ENCODE measurements around the gene SQSTM1. TPM values are rescaled to one million over a fixed set of nuclear protein-coding genes. Genes with fewer than 3 reads are reported as not detected.

The SQSTM1 gene
- total and polyA plus RNA-seq, 9 of the 15 experiments (the other 6 are each of a cell fraction or from before 2014, with no cell fraction given), result 5.6 to 148 (median 64.0) TPM

DNA sequence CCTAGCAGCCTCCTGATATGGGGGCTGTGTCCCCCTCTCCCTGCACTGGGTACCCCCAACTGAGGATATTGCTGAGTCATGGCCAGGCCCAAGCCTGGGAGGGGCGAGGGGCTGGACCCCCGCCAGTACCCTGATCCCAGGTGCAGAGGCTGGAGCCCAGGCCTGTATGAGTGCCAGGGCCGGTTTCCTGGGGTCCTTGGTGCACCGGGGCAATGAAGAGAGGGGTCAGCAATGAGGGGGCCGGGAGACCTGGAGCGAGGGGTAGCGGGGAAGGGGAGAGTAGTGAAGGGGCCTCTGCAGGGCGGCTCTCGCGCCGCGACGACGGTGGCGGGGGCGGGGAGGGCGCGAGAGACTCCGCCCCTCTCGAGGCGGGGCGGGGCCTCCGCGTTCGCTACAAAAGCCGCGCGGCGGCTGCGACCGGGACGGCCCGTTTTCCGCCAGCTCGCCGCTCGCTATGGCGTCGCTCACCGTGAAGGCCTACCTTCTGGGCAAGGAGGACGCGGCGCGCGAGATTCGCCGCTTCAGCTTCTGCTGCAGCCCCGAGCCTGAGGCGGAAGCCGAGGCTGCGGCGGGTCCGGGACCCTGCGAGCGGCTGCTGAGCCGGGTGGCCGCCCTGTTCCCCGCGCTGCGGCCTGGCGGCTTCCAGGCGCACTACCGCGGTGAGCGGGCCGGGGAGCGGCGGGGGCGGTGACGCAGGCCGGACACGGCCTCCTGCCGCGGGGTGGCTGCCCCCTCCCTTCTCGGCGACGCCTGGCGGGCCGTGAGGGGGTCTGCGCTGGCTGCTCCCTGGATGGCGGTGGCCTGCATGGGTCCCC lies at the start of gene SQSTM1 (continued):
- TF ChIP-seq, protein P1, sequence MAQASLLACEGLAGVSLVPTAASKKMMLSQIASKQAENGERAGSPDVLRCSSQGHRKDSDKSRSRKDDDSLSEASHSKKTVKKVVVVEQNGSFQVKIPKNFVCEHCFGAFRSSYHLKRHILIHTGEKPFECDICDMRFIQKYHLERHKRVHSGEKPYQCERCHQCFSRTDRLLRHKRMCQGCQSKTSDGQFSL (CRISPR knock-in tag; IDR thresholded peaks at IDR 0.05), result 0 out of 2 replicates have a peak, but pooled peaks have one; percentile 2
- TF ChIP-seq, protein P1 (tag; IDR thresholded peaks at IDR 0.05), result no peak
- TF ChIP-seq SRF (CRISPR knock-in tag; IDR thresholded peaks at IDR 0.05), result peak in 1 of 2 experiments; percentile 50; a peak in 1 of 4 replicates
- peak; percentile 96 for TF ChIP-seq POLR2G (IDR thresholded peaks at IDR 0.05; ENCODE audit: low read depth, low read length)
- peak in 2 of 3 experiments; percentile 15 to 44; a peak in 2 of 6 replicates for TF ChIP-seq CTCF (IDR thresholded peaks at IDR 0.05 in 2 of 3, conservative IDR thresholded peaks at IDR 0.05 in 1 of 3; ENCODE audit: insufficient read depth in 2 of 3, low read depth in 1 of 3, low read length in 3 of 3)
- peak; percentile 84 for TF ChIP-seq LARP7 (IDR thresholded peaks at IDR 0.05)
- 0 out of 4 replicates have a peak, but pooled peaks of 1 of the 2 experiments have one; percentile 12 for TF ChIP-seq FOXK2 (conservative IDR thresholded peaks at IDR 0.05 in 1 of 2, IDR thresholded peaks at IDR 0.05 in 1 of 2; ENCODE audit: low read depth in 2 of 2)
- TF ChIP-seq ZBTB26 (CRISPR knock-in tag; IDR thresholded peaks at IDR 0.05), result 0 out of 2 replicates have a peak, but pooled peaks have one; percentile 30
- TF ChIP-seq FOXJ2 (tag; IDR thresholded peaks at IDR 0.05), result peak; percentile 86; the same call in 1 of the 2 replicates
- TF ChIP-seq EP400 (IDR thresholded peaks at IDR 0.05), result peak; percentile 81
- peak in 1 of 2 experiments; percentile 22; a peak in 1 of 4 replicates for TF ChIP-seq RAD21 (CRISPR knock-in tag; conservative IDR thresholded peaks at IDR 0.05 in 1 of 2, IDR thresholded peaks at IDR 0.05 in 1 of 2)
- TF ChIP-seq MYNN (IDR thresholded peaks at IDR 0.05), result peak; percentile 28; the same call in 1 of the 2 replicates
- no peak for TF ChIP-seq MYNN (CRISPR knock-in tag; IDR thresholded peaks at IDR 0.05)
- TF ChIP-seq MLLT1 (IDR thresholded peaks at IDR 0.05), result 0 out of 4 replicates have a peak, but pooled peaks of 1 of the 2 experiments have one; percentile 41
- peak; percentile 10; the same call in 1 of the 2 replicates for TF ChIP-seq FOSL1 (tag; conservative IDR thresholded peaks at IDR 0.05)
- peak; percentile 97 for TF ChIP-seq POLR2AphosphoS2 (IDR thresholded peaks at IDR 0.05; ENCODE audit: low read length)
- no peak for TF ChIP-seq ZNF764 (CRISPR knock-in tag; IDR thresholded peaks at IDR 0.05; ENCODE audit: low read depth)
- TF ChIP-seq DMBX1 (CRISPR knock-in tag; IDR thresholded peaks at IDR 0.05; ENCODE audit: borderline replicate concordance), result 0 out of 2 replicates have a peak, but pooled peaks have one; percentile 7
- TF ChIP-seq, protein P2, sequence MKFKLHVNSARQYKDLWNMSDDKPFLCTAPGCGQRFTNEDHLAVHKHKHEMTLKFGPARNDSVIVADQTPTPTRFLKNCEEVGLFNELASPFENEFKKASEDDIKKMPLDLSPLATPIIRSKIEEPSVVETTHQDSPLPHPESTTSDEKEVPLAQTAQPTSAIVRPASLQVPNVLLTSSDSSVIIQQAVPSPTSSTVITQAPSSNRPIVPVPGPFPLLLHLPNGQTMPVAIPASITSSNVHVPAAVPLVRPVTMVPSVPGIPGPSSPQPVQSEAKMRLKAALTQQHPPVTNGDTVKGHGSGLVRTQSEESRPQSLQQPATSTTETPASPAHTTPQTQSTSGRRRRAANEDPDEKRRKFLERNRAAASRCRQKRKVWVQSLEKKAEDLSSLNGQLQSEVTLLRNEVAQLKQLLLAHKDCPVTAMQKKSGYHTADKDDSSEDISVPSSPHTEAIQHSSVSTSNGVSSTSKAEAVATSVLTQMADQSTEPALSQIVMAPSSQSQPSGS (CRISPR knock-in tag; IDR thresholded peaks at IDR 0.05), result peak; percentile 71; the same call in 1 of the 2 replicates

Measured in K562 (cell line).